Stomach (tissue), 9 donors: ENCODE measurements around the gene TNS3. TPM values are rescaled to one million over a fixed set of nuclear protein-coding genes. Genes with fewer than 3 reads are reported as not detected.

Experiments used
- DNase-seq, 2 donors: peaks; one replicate each; pipeline versions ENCODE4 v3.0.0 to v3.0.0-alpha.2; 2013 to 2019
- H3K27ac ChIP-seq, 5 donors: fragments of 200-600 bp in 4 of 5; sonication (generic) in 4 of 5; one replicate each; pipeline ENCODE4 v1.5.1; 2013 to 2019; ENCODE audit warnings: mild to moderate bottlenecking in 1 of 5, moderate library complexity in 1 of 5
- H3K27me3 ChIP-seq, 3 donors: fragments of 200-600 bp; sonication (generic); one replicate each; pipeline ENCODE4 v1.5.1; 2017 to 2019; ENCODE audit warnings: mixed run types in 1 of 3
- H3K36me3 ChIP-seq, 4 donors: fragments of 200-600 bp; sonication (generic); 1 replicate in 3 of 4; 2 replicates in 1 of 4; pipeline ENCODE4 v1.5.1; 2016 to 2019
- H3K4me1 ChIP-seq, 4 donors: fragments of 200-600 bp; sonication (generic); one replicate each; pipeline ENCODE4 v1.5.1; 2016 to 2019
- H3K4me3 ChIP-seq, 4 donors: fragments of 200-600 bp; sonication (generic) in 3 of 4; one replicate each; pipeline ENCODE4 v1.5.1; 2016 to 2019; ENCODE audit warnings: mild to moderate bottlenecking in 1 of 4
- H3K9me3 ChIP-seq, 4 donors: fragments of 200-600 bp; sonication (generic); one replicate each; pipeline ENCODE4 v1.5.1; 2016 to 2019
- EP300 ChIP-seq: sonication (generic); formaldehyde crosslinking; IDR thresholded peaks from one replicate; pipeline ENCODE4 v1.6.1; 2017; ENCODE audit warnings: antibody characterized with exemption
- POLR2A ChIP-seq, 4 donors: fragments of 450-650 bp; IDR thresholded peaks; one replicate each; pipeline ENCODE4 v1.6.1; 2016; ENCODE audit warnings: antibody characterized with exemption in 4 of 4, control low read depth in 2 of 4, mild to moderate bottlenecking in 1 of 4, moderate library complexity in 1 of 4
- POLR2AphosphoS5 ChIP-seq, 3 donors: sonication (generic); formaldehyde crosslinking; IDR thresholded peaks; one replicate each; pipeline ENCODE4 v1.6.1; 2016; ENCODE audit warnings: antibody characterized with exemption in 3 of 3
- WGBS, 5 donors: extraction: QIAGEN DNeasy Blood & Tissue Kit in 3 of 5; methylation state at CpG; one replicate each; pipeline versions ENCODE4 v1.1.5 to v1.1.7; 2013 to 2018; 5-methylcytosine and 5-hydroxymethylcytosine counted together
- intact Hi-C: fragments of 100-400 bp; cut with DNase I; formaldehyde crosslinking; loops from one replicate; pipeline ENCODE4 v1.15.1; 2023; ENCODE audit warnings: low total_unique reads
- polyA plus RNA-seq, 3 donors: library from polyadenylated mRNA; stranded (reverse); fragments of 200-250 nt; gene quantifications; one replicate each; pipeline ENCODE4 v1.2.3, GENCODE V29; 2013
- total RNA-seq, 5 donors: library from RNA; depleted of rRNA; stranded (reverse); fragments of >200 nt; gene quantifications; one replicate each; pipeline versions ENCODE4 v1.1.0 to v1.2.3, GENCODE V29; 2014 to 2016
- TF ChIP-seq, protein P1 (sequence below), 7 experiments: fragments of 450-650 bp in 4 of 7; fragments of 200-600 bp in 3 of 7; sonication (generic) in 3 of 7; IDR thresholded peaks; one replicate each; pipeline ENCODE4 v1.5.1; 2016 to 2019; ENCODE audit warnings: antibody characterized with exemption in 7 of 7, control low read depth in 2 of 7, mild to moderate bottlenecking in 1 of 7
- donor health status: healthy with polysubstance abuse.
- donor health status: Bipolar disorder and iron deficiency.
- donor health status: healthy.

The TNS3 gene
- total and polyA plus RNA-seq, 8 donors, result 10.0 to 105 (median 41.0) TPM

DNA sequence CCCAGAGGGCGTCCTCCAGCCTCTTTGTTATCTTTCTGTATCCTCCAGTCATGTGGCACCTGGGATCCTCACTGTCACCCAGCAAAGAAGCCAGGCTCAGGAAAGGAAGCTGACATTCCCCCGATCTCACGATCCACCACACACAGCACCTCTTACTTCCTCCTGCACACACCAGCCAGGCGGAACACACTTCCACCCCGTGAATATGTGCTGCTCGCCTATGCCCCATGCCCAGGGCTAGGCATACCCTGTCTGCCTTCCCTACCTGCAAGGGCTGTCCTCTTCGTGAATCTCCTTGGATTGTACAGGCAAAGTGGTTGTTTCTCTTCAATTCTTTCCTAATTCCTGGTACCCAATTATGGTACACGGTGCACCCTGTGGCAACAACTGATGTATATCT is 191.0 kb downstream of the TNS3 start:
- TF ChIP-seq EP300 (no peak), POLR2A (IDR thresholded peaks at IDR 0.05) (no peak), POLR2AphosphoS5 (IDR thresholded peaks at IDR 0.05) (no peak)
- TF ChIP-seq, protein P1, sequence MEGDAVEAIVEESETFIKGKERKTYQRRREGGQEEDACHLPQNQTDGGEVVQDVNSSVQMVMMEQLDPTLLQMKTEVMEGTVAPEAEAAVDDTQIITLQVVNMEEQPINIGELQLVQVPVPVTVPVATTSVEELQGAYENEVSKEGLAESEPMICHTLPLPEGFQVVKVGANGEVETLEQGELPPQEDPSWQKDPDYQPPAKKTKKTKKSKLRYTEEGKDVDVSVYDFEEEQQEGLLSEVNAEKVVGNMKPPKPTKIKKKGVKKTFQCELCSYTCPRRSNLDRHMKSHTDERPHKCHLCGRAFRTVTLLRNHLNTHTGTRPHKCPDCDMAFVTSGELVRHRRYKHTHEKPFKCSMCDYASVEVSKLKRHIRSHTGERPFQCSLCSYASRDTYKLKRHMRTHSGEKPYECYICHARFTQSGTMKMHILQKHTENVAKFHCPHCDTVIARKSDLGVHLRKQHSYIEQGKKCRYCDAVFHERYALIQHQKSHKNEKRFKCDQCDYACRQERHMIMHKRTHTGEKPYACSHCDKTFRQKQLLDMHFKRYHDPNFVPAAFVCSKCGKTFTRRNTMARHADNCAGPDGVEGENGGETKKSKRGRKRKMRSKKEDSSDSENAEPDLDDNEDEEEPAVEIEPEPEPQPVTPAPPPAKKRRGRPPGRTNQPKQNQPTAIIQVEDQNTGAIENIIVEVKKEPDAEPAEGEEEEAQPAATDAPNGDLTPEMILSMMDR (IDR thresholded peaks at IDR 0.05), result no peak
- intact Hi-C loops, result no loop called here
- Histone ChIP-seq H3K36me3 (peaks cover 21 to 67% (median 57%) of the 10 kb centered on the region in 4 donors), H3K9me3 (no peaks in the 10 kb centered on the region), H3K27me3 (no peaks in the 10 kb centered on the region), H3K4me3 (no peak overlapping the region), H3K4me1 (peaks cover 19 to 48% (median 39%) of the 10 kb centered on the region in 4 donors), H3K27ac (no peak overlapping the region)
- 84 to 89% (median 88%) methylated on average over 8 of the region's 8 CpGs for WGBS, 5 donors
- no peak for DNase-seq

GRCh38 chr7:47389923-47390630 is 191.8 kb downstream of the TNS3 start:
- no peaks in the 10 kb centered on the region for H3K27me3 ChIP-seq
- H3K9me3 ChIP-seq, result no peaks in the 10 kb centered on the region
- H3K36me3 ChIP-seq, result peaks cover 20 to 65% (median 53%) of the 10 kb centered on the region in 4 donors
- peaks cover 23 to 56% (median 46%) of the 10 kb centered on the region in 4 donors for H3K4me1 ChIP-seq
- 75 to 89% (median 83%) methylated on average over 10 to 12 of the region's 12 CpGs for WGBS, 5 donors
- intact Hi-C loops, result no loop called here
- TF ChIP-seq, protein P1 (IDR thresholded peaks at IDR 0.05), result no peak
- TF ChIP-seq POLR2A (IDR thresholded peaks at IDR 0.05) (no peak), EP300 (no peak), POLR2AphosphoS5 (IDR thresholded peaks at IDR 0.05) (no peak)
- no peak overlapping the region for H3K4me3 ChIP-seq
- H3K27ac ChIP-seq, result no peak overlapping the region
- peak in 1 of 2 donors; percentile 17 for DNase-seq

DNA sequence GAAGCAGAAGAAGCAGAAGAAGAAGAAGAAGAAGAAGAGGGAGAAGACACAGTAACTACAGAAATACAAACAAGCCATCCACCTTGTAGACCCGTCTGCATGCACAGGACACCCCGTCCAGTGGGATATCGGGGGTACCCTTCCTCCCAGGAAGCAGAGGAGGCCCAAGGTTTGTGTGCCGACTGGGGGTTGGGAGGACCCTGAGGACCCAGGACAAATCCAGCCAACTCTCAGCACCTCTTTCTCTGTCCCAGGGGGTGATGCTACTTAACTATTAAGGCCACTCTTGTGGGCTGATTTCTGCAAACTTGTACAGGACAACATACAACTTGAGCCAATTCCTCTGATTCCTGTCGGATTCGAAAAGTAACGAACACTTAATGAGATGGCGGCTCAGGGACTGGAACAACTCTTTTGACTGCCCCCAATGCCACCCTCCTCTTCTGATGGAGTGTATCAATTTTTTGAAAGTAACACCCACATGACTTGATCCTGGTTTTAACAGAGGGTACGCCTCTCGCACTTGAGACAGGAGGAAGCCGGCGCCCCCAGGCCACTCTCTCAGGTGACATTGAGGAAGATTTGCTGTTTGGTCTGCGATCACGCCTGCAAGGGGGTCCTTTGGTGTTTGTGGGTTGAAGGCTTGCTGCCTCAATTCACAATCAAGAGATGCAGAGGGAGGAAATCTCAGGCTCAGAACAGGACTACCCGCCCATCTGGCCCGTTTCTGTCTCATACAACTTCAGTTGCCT is 192.6 kb downstream of the TNS3 start:
- H3K36me3 ChIP-seq, result peaks cover 14 to 62% (median 48%) of the 10 kb centered on the region in 4 donors

GRCh38 chr7:47387506-47387905 is 194.4 kb downstream of the TNS3 start:
- no peaks in the 10 kb centered on the region for H3K9me3 ChIP-seq
- H3K27me3 ChIP-seq, result no peaks in the 10 kb centered on the region
- no peak for TF ChIP-seq EP300
- no peak for TF ChIP-seq POLR2A (IDR thresholded peaks at IDR 0.05)
- TF ChIP-seq, protein P1 (IDR thresholded peaks at IDR 0.05), result no peak
- TF ChIP-seq POLR2AphosphoS5 (IDR thresholded peaks at IDR 0.05), result no peak
- no peak overlapping the region for H3K4me3 ChIP-seq
- intact Hi-C loops, result no loop called here
- peak in 1 of 2 donors; percentile 24 for DNase-seq
- H3K27ac ChIP-seq, result peak overlapping the region in 1 of 5 donors; percentile 48
- peaks cover 10 to 48% (median 38%) of the 10 kb centered on the region in 4 donors for H3K36me3 ChIP-seq
- WGBS, 5 donors, result 70 to 96% (median 77%) methylated on average over 5 of the region's 5 CpGs
- peaks cover 27 to 61% (median 43%) of the 10 kb centered on the region in 4 donors for H3K4me1 ChIP-seq

More for the DNA sequence above, 192.6 kb downstream of the TNS3 start:
- no peaks in the 10 kb centered on the region for H3K9me3 ChIP-seq
- peak in 1 of 2 donors; percentile 22 for DNase-seq
- no peak overlapping the region for H3K4me3 ChIP-seq
- no peak for TF ChIP-seq POLR2AphosphoS5 (IDR thresholded peaks at IDR 0.05)
- no peak for TF ChIP-seq EP300
- TF ChIP-seq, protein P1 (IDR thresholded peaks at IDR 0.05), result no peak
- TF ChIP-seq POLR2A (IDR thresholded peaks at IDR 0.05), result no peak
- H3K27me3 ChIP-seq, result no peaks in the 10 kb centered on the region
- intact Hi-C loops, result no loop called here
- WGBS, 5 donors, result 89 to 98% (median 95%) methylated on average over 16 of the region's 16 CpGs
- no peak overlapping the region for H3K27ac ChIP-seq
- H3K4me1 ChIP-seq, result peaks cover 23 to 62% (median 48%) of the 10 kb centered on the region in 4 donors
